Stimulated activated CD8-positive, alpha-beta memory T cell treated with anti-CD3 and anti-CD28 coated beads, Interleukin-7, amount 100 ng/mL, for 48 hours (primary cell): ENCODE measurements around the gene IPCEF1.
"Not testable (repeated sequence)": the region's sequence is repeated elsewhere in the genome, so short reads cannot be mapped to it uniquely, and the experiment has no call there.

Experiments used
- DNase-seq, 2 donors: peaks; one replicate each; pipeline ENCODE4 v3.0.0-alpha.2; 2020; ENCODE audit warnings: low read depth in 1 of 2; ENCODE audit errors: extremely low read depth in 1 of 2

IPCEF1 gene

GRCh38 chr6:154341336-154341735, 15.3 kb downstream of the IPCEF1 start:
- no peak for DNase-seq

- no peak for DNase-seq
Observed at GRCh38 chr6:154337406-154338005, 19.1 kb downstream of the IPCEF1 start.

GRCh38 chr6:154334147-154334546, 22.5 kb downstream of the IPCEF1 start:
- not testable (repeated sequence) for DNase-seq

- no peak for DNase-seq
Observed at GRCh38 chr6:154331750-154332149, 24.9 kb downstream of the IPCEF1 start.

GRCh38 chr6:154329350-154330170, 27.0 kb downstream of the IPCEF1 start:
- no peak for DNase-seq

- not testable (repeated sequence) for DNase-seq
Observed at GRCh38 chr6:154327313-154327712, 29.3 kb downstream of the IPCEF1 start.

GRCh38 chr6:154325142-154325541, 31.5 kb downstream of the IPCEF1 start:
- no peak for DNase-seq

GRCh38 chr6:154320181-154320580, 36.4 kb downstream of the IPCEF1 start:
- no peak for DNase-seq

- no peak for DNase-seq
Observed at GRCh38 chr6:154319231-154319858, 37.3 kb downstream of the IPCEF1 start.

GRCh38 chr6:154318721-154319120, 37.9 kb downstream of the IPCEF1 start:
- no peak for DNase-seq

- no peak for DNase-seq
Observed at GRCh38 chr6:154316131-154316530, 40.5 kb downstream of the IPCEF1 start.

- DNase-seq: no peak
Observed at GRCh38 chr6:154314084-154314483, 42.5 kb downstream of the IPCEF1 start.

GRCh38 chr6:154308986-154309385, 47.6 kb downstream of the IPCEF1 start:
- DNase-seq: no peak

- no peak for DNase-seq
Observed at GRCh38 chr6:154307696-154308425, 48.7 kb downstream of the IPCEF1 start.

- DNase-seq: not testable (repeated sequence)
Observed at GRCh38 chr6:154307147-154307546, 49.5 kb downstream of the IPCEF1 start.

GRCh38 chr6:154306696-154307095, 49.9 kb downstream of the IPCEF1 start:
- no peak for DNase-seq

- DNase-seq: no peak
Observed at GRCh38 chr6:154304191-154304590, 52.4 kb downstream of the IPCEF1 start.

GRCh38 chr6:154303642-154304041, 53.0 kb downstream of the IPCEF1 start:
- DNase-seq: not testable (repeated sequence)

GRCh38 chr6:154301839-154302752, 54.5 kb downstream of the IPCEF1 start:
- peak in 1 of 2 donors; percentile 12 for DNase-seq

GRCh38 chr6:154301086-154301625, 55.4 kb downstream of the IPCEF1 start:
- DNase-seq: no peak
